Breast epithelium (tissue), 3 donors: ENCODE measurements around the gene PDGFC.

Experiments used
- CTCF ChIP-seq, 3 donors: fragments of 450-650 bp; IDR thresholded peaks; one replicate each; pipeline ENCODE4 v1.5.1; 2016 to 2017; ENCODE audit warnings: antibody characterized with exemption in 3 of 3, mild to moderate bottlenecking in 3 of 3, moderate library complexity in 3 of 3
- POLR2A ChIP-seq: fragments of 450-650 bp; IDR thresholded peaks from one replicate; pipeline ENCODE4 v1.6.1; 2016; ENCODE audit warnings: antibody characterized with exemption, mild to moderate bottlenecking, moderate library complexity
- POLR2AphosphoS5 ChIP-seq, 3 donors: sonication (generic); formaldehyde crosslinking; IDR thresholded peaks; one replicate each; pipeline ENCODE4 v1.6.1; 2017; ENCODE audit warnings: antibody characterized with exemption in 3 of 3

GRCh38 chr4:156794863-156795262 is 176.7 kb downstream of the PDGFC start:
- TF ChIP-seq CTCF (IDR thresholded peaks at IDR 0.05) (no peak), POLR2AphosphoS5 (IDR thresholded peaks at IDR 0.05) (no peak), POLR2A (no peak)
